Measurements from ENCODE around the gene KRT17. TPM values are rescaled to one million over a fixed set of nuclear protein-coding genes. Genes with fewer than 3 reads are reported as not detected.

Gene KRT17
- total RNA-seq, 1 experiment from 2014 or later: 1.9 TPM

- no peak for DNase-seq (ENCODE audit: low read depth, low spot score)
- H3K4me1 ChIP-seq (ENCODE audit: control insufficient read depth, insufficient read depth, low read length): peaks cover 20% of the 10 kb centered on the region
- ChIA-PET CTCF (interaction anchor here (0.6 to 5.9 kb wide), 22 partner anchors 10 to 181 kb away, joined by 3 to 106 read pairs (median 9); partner anchors contain the start of gene EIF1), POLR2A (interaction anchor here (0.6 to 1.0 kb wide), 2 partner anchors 41 to 99 kb away, joined by 3 to 9 read pairs; partner anchors contain the start of gene EIF1)
- no peaks in the 10 kb centered on the region for H3K27me3 ChIP-seq (ENCODE audit: control insufficient read depth, insufficient read depth, low read length)
- BruUV-seq (replicated peaks): no TSS peak
- ATAC-seq: peak; percentile 87
- in situ Hi-C loops (cut with HindIII; ENCODE audit: low pct_unique_long_range_greater_than_20kb, low sequenced_read_pairs): loop anchor here (25.0 kb wide), 1 partner anchor 111 kb away; the partner anchor contains the start of gene KRT19
- H3K36me3 ChIP-seq (ENCODE audit: control insufficient read depth, insufficient read depth, low read length): no peaks in the 10 kb centered on the region
- intact Hi-C loops (cut with micrococcal nuclease; ENCODE audit: unreplicated experiment): loop anchor here (1.0 to 5.0 kb wide), 4 partner anchors 15 to 739 kb away; no protein-coding TSS in a partner anchor
- no peak for TF ChIP-seq SIN3A (IDR thresholded peaks at IDR 0.05; ENCODE audit: borderline replicate concordance, insufficient read depth, low read depth, low read length)
- TF ChIP-seq REST (IDR thresholded peaks at IDR 0.05; ENCODE audit: insufficient read depth in 1 of 2, low read depth in 2 of 2, low read length in 1 of 2): 0 out of 4 replicates have a peak, but pooled peaks of 1 of the 2 experiments have one; percentile 22
- TF ChIP-seq POLR2AphosphoS5 (IDR thresholded peaks at IDR 0.05; ENCODE audit: low read depth, low read length): no peak
- no peak for TF ChIP-seq TCF7L2 (IDR thresholded peaks at IDR 0.05; ENCODE audit: low read depth, low read length)
- TF ChIP-seq CTCF (IDR thresholded peaks at IDR 0.05): peak; percentile 81
- peak overlapping the region; percentile 21 to 56 for H3K4me3 ChIP-seq (ENCODE audit: low read depth in 2 of 2, low read length in 2 of 2)
- no peaks in the 10 kb centered on the region for H3K9me3 ChIP-seq (ENCODE audit: control insufficient read depth, insufficient read depth, low read depth, low read length)
- H3K27ac ChIP-seq (ENCODE audit: low read length): peak overlapping the region; percentile 44
These were observed 23.6 kb upstream of the KRT17 start for GRCh38 chr17:41647940-41648410.

GRCh38 chr17:41647038-41647813 is 22.9 kb upstream of the KRT17 start:
- H3K4me1 ChIP-seq (ENCODE audit: control insufficient read depth, insufficient read depth, low read length): peaks cover 20% of the 10 kb centered on the region
- in situ Hi-C loops (cut with HindIII; ENCODE audit: low pct_unique_long_range_greater_than_20kb, low sequenced_read_pairs): loop anchor here (25.0 kb wide), 1 partner anchor 110 kb away; the partner anchor contains the start of gene KRT19
- H3K9me3 ChIP-seq (ENCODE audit: control insufficient read depth, insufficient read depth, low read depth, low read length): no peaks in the 10 kb centered on the region
- H3K4me3 ChIP-seq (ENCODE audit: low read depth in 2 of 2, low read length in 2 of 2): no peak overlapping the region
- CTCF ChIA-PET: interaction anchor here (1.3 to 5.9 kb wide), 5 partner anchors 16 to 97 kb away, joined by 3 to 106 read pairs (median 23); no protein-coding TSS in a partner anchor
- intact Hi-C loops (cut with micrococcal nuclease; ENCODE audit: unreplicated experiment): loop anchor here (5.0 kb wide), 1 partner anchor 55 kb away; no protein-coding TSS in a partner anchor
- peak; percentile 5; the same call in 1 of the 2 replicates for ATAC-seq
- no peak for DNase-seq (ENCODE audit: low read depth, low spot score)
- H3K27me3 ChIP-seq (ENCODE audit: control insufficient read depth, insufficient read depth, low read length): no peaks in the 10 kb centered on the region
- TF ChIP-seq CTCF (IDR thresholded peaks at IDR 0.05): no peak
- TF ChIP-seq SIN3A (IDR thresholded peaks at IDR 0.05; ENCODE audit: borderline replicate concordance, insufficient read depth, low read depth, low read length): no peak
- TF ChIP-seq TCF7L2 (IDR thresholded peaks at IDR 0.05; ENCODE audit: low read depth, low read length): no peak
- TF ChIP-seq POLR2AphosphoS5 (IDR thresholded peaks at IDR 0.05; ENCODE audit: low read depth, low read length): no peak
- no TSS peak for BruUV-seq (replicated peaks)
- POLR2A ChIA-PET: no interaction called here
- H3K27ac ChIP-seq (ENCODE audit: low read length): peak overlapping the region; percentile 49
- H3K36me3 ChIP-seq (ENCODE audit: control insufficient read depth, insufficient read depth, low read length): no peaks in the 10 kb centered on the region

Measured in Panc1 (cell line).